Measurements from ENCODE around the gene THPO. TPM values are rescaled to one million over a fixed set of nuclear protein-coding genes. Genes with fewer than 3 reads are reported as not detected.

Gene THPO
- polyA plus RNA-seq, 1 experiment, result 0.36 TPM

GRCh38 chr3:184384856-184385422 lies 6.9 kb upstream of the THPO start:
- Histone ChIP-seq H3K36me3 (ENCODE audit: control insufficient read depth, insufficient read depth, low read length) (no peaks in the 10 kb centered on the region), H3K4me3 (ENCODE audit: low read depth, low read length) (no peak overlapping the region), H3K27me3 (ENCODE audit: control insufficient read depth, insufficient read depth, low read length) (peaks cover 18% of the 10 kb centered on the region)
- CTCF ChIA-PET, result interaction anchor here (0.6 to 2.3 kb wide), 8 partner anchors 8 to 156 kb away, joined by 3 to 10 read pairs (median 3); no protein-coding TSS in a partner anchor
- no peak for TF ChIP-seq CTCF (IDR thresholded peaks at IDR 0.05; ENCODE audit: insufficient read depth, low read depth, low read length)
- POLR2A ChIA-PET, result no interaction called here
- no peak for DNase-seq (ENCODE audit: low read depth)

GRCh38 chr3:184384342-184384741 lies 6.3 kb upstream of the THPO start:
- Histone ChIP-seq H3K4me3 (ENCODE audit: low read depth, low read length) (no peak overlapping the region), H3K27me3 (ENCODE audit: control insufficient read depth, insufficient read depth, low read length) (peaks cover 20% of the 10 kb centered on the region), H3K36me3 (ENCODE audit: control insufficient read depth, insufficient read depth, low read length) (no peaks in the 10 kb centered on the region)
- POLR2A ChIA-PET, result no interaction called here
- DNase-seq (ENCODE audit: low read depth), result no peak
- no peak for TF ChIP-seq CTCF (IDR thresholded peaks at IDR 0.05; ENCODE audit: insufficient read depth, low read depth, low read length)
- CTCF ChIA-PET, result interaction anchor here (1.0 to 2.3 kb wide), 5 partner anchors 9 to 156 kb away, joined by 3 to 10 read pairs (median 3); no protein-coding TSS in a partner anchor

DNA sequence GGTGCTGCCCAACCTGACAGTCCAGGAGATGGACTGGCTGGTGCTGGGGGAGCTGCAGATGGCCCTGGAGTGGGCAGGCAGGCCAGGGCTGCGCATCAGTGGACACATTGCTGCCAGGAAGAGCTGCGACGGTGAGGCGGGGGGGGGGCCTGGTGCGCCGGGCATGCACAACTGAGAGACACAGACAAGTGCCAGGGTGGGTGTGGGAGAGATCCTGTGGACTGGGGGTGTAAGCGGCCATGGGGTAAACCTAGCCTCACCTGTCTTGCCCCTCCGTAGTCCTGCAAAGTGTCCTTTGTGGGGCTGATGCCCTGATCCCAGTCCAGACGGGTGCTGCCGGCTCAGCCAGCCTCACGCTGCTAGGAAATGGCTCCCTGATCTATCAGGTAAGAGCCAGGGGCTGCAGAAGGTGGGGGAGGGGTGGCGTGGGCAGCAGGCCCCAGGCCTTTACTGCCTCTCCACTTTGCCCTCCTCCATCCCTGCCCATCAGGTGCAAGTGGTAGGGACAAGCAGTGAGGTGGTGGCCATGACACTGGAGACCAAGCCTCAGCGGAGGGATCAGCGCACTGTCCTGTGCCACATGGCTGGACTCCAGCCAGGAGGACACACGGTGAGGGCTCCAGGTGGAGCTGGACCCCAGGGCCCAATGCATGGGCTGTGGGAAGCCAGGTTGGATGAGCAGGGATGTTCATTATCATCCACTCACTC lies 5.2 kb upstream of the THPO start:
- TF ChIP-seq CTCF (IDR thresholded peaks at IDR 0.05; ENCODE audit: insufficient read depth, low read depth, low read length), result no peak
- ChIA-PET POLR2A (no interaction called here), CTCF (interaction anchor here (0.7 to 2.3 kb wide), 4 partner anchors 9 to 131 kb away, joined by 3 to 10 read pairs (median 3); no protein-coding TSS in a partner anchor)
- no peak for DNase-seq (ENCODE audit: low read depth)
- H3K36me3 ChIP-seq (ENCODE audit: control insufficient read depth, insufficient read depth, low read length), result no peaks in the 10 kb centered on the region
- H3K4me3 ChIP-seq (ENCODE audit: low read depth, low read length), result no peak overlapping the region
- peaks cover 21% of the 10 kb centered on the region for H3K27me3 ChIP-seq (ENCODE audit: control insufficient read depth, insufficient read depth, low read length)

- H3K4me3 ChIP-seq (ENCODE audit: low read depth, low read length), result no peak overlapping the region
- ChIA-PET CTCF (interaction anchor here (0.7 to 2.3 kb wide), 2 partner anchors 11 to 14 kb away, joined by 3 to 10 read pairs; no protein-coding TSS in a partner anchor), POLR2A (no interaction called here)
- no peak for DNase-seq (ENCODE audit: low read depth)
- H3K36me3 ChIP-seq (ENCODE audit: control insufficient read depth, insufficient read depth, low read length), result no peaks in the 10 kb centered on the region
- peaks cover 20% of the 10 kb centered on the region for H3K27me3 ChIP-seq (ENCODE audit: control insufficient read depth, insufficient read depth, low read length)
- TF ChIP-seq CTCF (IDR thresholded peaks at IDR 0.05; ENCODE audit: insufficient read depth, low read depth, low read length), result no peak
These were observed 4.5 kb upstream of the THPO start for GRCh38 chr3:184382326-184383032.
